DMS53 treated with DMSO at 0.1 percent for 48 hours (cell line): ENCODE measurements around the gene TASL.
"Not testable (repeated sequence)": the region's sequence is repeated elsewhere in the genome, so short reads cannot be mapped to it uniquely, and the experiment has no call there.

ENCODE experiments used
- DNase-seq: peaks from one replicate; lab custom pipeline; 2025; ENCODE audit not compliant: unreplicated experiment; lab: John Stamatoyannopoulos, UW

The TASL gene

DNA sequence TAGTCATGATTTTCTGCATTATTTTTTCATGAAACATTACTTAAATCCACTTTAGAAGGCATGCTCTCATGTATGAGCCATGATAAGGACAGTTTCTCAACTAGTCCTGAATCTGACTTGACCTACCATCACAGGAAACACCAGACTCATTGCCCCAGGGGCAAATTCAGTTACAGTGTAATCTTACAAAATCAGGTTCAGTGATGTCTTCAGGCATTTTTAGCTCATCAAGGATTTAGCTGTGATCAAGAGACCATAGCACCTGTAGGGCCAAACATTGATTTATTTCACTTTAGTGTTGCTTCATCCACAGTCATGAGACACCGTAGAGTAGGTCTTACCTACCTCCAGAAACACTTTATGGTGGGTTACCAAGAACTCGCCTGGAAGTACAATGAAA, 3.1 kb upstream of the TASL start:
- DNase-seq = no peak

DNA sequence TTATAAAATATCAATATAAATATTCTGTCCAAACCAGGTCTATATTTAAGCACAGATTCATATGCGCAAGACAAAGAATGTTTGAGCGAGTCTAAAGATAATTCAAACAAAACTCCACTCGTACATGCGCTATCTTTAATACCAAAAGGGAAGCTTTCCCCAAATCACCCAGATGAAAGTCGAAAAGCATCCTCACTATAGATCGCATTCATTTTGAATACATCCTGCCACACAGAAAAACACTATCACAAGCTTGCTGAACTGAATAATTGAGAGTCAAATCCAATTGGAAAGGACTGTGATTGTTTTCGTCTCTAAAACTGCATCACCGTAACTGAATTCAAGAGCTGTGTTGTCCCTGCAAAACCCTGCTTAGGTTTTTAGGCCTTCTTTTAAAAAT, 685 bp downstream of the TASL start:
- no peak for DNase-seq

DNA sequence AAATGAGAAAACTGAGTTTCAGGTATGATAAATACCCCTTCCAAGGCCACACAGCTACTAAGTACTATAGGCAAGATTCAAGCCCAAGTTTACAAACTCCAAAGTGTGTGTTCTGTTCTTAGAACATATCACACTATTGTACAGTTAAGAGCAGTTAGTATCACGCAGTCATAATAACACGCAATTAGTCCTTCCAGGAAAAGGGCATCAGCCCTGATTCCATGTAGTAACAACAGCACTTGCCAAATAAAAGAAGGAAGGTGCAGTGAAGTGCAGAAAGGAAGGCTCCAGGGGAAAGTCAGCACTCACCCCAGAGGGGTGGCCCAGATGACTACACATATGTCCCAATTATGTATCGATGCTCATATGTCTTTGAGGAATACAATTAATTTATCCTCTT, 4.4 kb downstream of the TASL start:
- DNase-seq = no peak

DNA sequence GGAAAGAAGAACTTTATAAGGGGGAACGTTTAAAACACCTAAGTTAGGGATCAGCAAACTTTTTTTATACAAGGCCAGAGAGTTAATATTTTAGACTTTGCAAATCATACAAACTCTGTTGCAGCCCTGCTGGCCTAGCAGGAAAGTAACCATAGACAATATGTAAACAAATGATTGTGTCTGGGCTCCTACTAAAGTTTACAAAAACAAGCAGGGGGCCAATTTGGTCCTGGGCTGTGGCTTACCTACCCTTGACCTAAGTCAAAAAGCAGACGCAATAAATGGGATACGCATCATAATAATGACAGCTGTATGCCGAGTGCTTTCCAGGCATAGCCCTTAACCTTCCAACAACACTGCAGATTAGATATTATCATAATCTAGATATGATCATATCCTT, 4.9 kb downstream of the TASL start:
- no peak for DNase-seq

DNA sequence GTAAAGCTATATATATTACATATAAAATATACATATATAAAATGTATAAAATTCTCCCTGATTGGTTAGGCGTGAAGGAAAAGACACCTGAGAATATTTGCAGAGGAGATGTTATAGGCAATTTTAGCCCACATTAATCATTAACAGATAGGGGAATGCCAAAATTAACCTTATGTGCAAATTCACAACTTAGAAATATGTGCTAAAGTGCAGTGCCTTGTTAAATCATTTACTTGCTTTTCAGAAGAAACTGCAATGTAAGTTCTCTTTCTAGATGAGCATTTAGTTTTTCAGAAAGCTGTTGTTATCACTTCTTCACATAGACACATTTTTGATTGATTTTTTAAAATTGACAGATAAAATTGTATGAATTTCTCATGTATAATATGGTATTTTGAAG, 5.6 kb downstream of the TASL start:
- no peak for DNase-seq

DNA sequence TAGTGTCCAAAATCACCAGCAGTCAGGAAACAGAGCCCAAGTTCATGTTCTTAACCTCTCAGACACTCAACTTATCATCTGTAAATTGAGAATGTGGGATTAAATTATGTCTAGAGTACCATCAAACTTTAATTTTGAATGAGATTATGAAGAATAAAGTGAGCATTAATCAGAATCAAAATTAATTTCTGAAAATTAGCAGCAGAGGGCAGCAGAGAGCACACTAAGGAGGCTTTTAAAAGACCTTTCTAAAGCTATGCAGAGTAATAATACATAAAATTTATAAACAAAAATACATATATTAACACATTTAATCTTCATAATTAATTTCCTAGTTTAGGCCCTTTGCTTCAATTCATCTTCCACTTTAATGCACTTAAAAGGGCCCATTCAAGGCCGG, 7.1 kb downstream of the TASL start:
- DNase-seq = peak; percentile 2

DNA sequence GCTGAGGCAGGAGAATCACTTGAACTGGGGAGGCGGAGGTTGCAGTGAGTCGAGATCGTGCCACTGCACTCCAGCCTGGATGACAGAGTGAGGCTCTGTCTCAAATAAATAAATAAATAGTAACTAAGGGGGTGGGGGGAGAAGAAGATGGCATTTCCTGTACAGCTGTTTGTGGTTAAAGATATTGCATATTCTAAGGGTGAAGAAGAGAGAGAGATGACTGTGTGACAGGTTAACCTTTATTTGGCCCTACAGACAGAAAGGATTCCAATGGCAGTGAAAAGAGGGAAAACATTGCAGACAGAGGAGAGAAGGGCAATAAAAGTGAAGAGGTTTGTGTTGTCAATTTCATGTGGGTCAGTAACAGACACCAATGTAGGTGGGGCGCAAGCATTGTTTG, 9.4 kb downstream of the TASL start:
- DNase-seq = no peak

DNA sequence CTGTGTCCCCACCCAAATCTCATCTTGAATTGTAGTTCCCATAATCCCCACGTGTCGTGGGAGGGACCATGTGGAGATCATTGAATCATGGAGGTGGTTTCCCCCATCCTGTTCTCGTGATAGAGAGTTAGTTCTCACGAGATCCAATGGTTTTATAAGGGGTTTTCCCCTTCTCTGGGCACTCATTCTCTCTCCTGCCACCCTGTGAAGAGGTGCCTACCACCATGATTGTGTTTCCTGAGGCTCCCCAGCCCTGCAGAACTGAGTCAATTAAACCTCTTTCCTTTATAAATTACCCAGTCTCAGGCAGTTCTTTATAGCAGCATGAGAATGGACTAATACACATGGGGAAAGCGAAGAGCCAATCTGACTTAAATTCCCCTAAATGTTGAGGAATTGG, 14.5 kb downstream of the TASL start:
- DNase-seq = not testable (repeated sequence)

DNA sequence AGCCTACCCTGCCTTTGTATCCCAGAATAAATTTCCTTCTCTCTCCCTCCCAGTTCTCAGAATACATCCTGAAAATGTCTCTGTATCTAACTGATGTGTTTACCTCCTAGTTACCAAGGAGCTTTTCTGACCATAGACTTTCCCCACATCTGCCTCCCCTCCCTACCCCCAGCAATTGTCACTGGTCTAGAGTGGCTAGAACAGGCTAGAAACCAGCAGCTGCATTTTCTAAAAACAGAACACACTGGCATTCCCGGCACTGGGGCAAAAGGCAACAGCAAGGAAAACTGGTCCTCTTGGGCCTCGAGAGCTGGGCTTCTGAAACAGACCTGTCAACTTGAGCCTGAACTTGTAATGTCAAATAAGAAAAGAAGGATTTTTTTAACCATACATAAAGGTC, 16.4 kb downstream of the TASL start:
- DNase-seq = no peak

DNA sequence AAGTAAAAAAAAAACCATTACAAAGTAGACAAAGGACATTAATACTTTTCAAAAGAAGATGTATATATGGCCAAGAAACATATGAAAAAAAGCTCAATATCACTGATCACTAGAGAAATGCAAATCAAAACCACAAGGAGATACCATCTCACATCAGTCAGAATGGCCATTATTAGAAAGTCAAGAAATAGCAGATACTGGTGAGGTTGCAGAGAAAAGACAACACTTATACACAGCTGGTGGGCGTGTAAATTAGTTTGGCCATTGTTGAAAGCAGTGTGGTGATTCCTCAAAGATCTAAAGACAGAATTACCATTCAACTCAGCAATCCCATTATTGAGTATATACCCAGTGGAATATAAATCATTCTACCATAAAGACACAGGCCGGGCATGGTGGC, 39.3 kb downstream of the TASL start:
- DNase-seq = no peak

DNA sequence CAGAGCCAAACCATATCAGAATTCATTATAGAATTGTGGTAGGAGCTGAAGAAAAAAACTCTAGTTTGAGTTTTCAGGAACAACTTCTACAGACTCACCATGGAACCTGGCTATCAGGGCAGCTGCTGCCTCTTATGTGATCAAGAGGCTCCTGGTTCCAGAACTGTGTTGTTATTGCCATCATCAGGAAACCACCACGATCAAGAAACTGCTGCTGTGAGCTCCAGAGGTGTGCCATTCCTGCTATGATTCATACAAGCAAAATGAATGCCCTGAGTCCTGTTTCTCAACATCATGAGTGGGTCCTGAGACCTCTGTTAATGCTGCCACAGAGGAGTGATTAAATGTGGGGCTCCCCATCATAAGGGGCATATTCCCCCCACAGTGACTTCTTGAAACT, 43.7 kb downstream of the TASL start:
- DNase-seq = no peak

DNA sequence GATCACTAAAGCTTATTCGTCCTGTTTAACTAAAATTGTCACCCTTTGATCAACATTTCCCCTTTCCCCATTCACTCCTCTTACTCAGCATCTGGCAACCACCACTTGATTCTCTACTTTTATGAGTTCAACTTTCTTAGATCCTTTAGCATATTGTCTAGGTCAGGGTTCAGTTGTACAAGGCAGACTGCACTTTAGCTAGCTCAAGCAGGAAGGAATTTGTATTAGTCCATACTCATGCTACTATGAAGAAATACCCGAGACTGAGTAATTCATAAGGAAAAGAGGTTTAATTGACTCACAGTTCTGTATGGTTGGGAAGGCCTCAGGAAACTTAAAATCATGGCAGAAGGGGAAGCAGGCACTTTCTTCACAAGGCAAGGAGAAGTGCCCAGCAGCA, 44.3 kb downstream of the TASL start:
- no peak for DNase-seq

DNA sequence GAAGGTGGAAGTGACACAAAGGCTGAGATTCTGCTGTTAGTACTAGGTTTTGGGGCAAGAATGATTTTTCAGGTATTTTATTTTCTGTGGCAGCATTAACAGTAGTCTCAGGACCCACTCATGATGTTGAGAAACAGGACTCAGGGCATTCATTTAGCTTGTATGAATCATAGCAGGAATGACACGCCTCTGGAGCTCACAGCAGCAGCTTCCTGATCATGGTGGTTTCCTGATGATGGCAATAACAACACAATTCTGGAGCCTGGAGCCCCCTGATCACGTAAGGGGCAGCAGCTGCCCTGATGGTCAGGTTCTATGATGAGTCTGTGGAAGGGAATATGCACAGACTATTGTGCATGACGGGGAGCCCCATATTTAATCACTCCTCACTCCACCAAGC, 47.0 kb downstream of the TASL start:
- DNase-seq = no peak

DNA sequence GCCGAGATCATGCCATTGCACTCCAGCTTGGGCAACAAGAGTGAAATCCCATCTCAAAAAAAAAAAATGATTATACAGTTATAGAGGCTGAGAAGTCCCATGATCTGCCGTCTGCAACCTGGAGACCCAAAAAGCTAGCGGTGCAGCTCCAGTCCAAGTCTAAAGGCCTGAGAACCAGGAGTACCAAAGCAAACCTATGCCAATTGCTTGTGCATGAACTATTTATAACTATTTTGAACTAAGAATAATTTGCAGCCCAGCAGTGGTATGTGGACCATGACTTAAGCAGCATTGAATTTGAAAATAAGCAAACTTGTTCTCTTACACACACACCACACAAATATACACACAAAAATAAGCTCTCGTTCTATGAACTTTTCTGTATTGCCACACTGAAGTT, 51.8 kb downstream of the TASL start:
- DNase-seq = no peak

DNA sequence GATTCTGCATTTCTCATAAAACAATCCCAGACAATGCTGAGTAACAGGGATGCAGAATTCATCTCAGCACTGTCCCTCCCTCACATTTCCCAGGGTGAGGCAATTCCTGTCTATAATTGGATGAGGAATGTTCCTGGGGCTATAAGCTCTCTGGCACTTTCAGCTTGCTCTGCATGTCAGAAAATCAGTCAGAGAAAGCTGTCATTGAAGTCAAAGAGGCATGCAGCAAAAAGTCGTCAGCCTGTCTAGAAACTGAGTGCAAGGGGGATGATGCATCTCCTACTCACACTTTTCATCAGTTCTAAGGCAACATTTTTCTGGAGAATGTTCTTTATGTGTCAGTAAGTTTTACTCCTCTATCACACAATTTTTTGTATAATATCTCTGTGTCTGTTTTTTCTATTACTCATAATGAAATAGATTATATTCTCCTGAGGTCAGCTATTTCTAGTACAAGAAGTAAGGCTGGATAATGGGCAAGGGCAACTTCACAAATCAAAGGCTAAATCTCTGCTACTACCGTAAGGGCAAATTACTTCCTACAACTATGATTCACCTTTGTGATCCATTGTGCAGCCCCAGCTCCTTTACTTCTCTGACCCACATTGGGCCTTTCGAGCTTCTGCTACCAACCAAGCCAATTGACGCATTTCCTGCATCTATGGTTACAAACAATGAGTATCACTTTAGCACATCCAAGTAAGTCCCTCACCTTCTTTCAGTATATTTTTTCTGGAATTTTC, 56.0 kb downstream of the TASL start:
- DNase-seq = no peak

DNA sequence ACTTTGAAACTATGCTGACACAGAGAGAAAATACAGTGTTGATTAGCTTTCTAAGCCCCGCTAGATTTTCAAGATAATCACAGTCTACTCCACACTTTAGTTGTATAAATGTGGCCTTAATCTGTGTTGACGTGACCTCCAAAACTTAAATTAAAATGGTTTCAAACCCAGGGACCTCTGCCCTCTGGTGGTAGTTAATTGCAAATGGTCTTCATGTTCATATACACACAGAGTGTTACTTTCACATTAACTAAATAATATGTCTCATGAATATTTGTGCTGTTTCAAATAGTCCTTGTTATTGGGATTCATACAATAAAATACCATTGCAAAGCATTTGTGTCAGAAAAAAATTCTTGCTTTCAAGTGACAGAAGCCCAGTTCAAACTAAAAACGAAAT, 64.3 kb downstream of the TASL start:
- no peak for DNase-seq
